Neural cell (in vitro differentiated cells): Measurements from ENCODE around the gene PARVG. TPM values are rescaled to one million over a fixed set of nuclear protein-coding genes. Genes with fewer than 3 reads are reported as not detected.

Experiments used
- H2AFZ ChIP-seq: fragments of 200-600, 300-800 bp; sonication (generic), shearing (Covaris generic); 2 replicates; pipeline ENCODE4 v1.6.0; 2014; ENCODE audit warnings: low read depth, mild to moderate bottlenecking, antibody characterized with exemption, low read length, moderate library complexity
- H3F3A ChIP-seq: fragments of 200-600 bp; shearing (Covaris generic); 2 replicates; pipeline ENCODE4 v1.6.1; 2016; ENCODE audit warnings: mild to moderate bottlenecking, moderate library complexity, mixed read lengths, antibody characterized with exemption, low read length; ENCODE audit not compliant: insufficient read depth, poor library complexity, severe bottlenecking
- H3K27ac ChIP-seq: fragments of 200-600, 300-800 bp; sonication (generic), shearing (Covaris generic); 2 replicates; pipeline ENCODE4 v1.5.1; 2014; ENCODE audit warnings: mild to moderate bottlenecking, low read length, moderate library complexity
- H3K27me3 ChIP-seq: fragments of 300-800, 200-600 bp; sonication (generic), shearing (Covaris generic); 2 replicates; pipeline ENCODE4 v1.6.0; 2014; ENCODE audit warnings: mild to moderate bottlenecking, low read depth, low read length, moderate library complexity; ENCODE audit not compliant: insufficient read depth
- H3K36me3 ChIP-seq: fragments of 300-800, 200-600 bp; sonication (generic), shearing (Covaris generic); 2 replicates; pipeline ENCODE4 v1.5.1; 2014; ENCODE audit warnings: mild to moderate bottlenecking, antibody characterized with exemption, low read length, moderate library complexity; ENCODE audit not compliant: insufficient read depth
- H3K4me2 ChIP-seq: fragments of 300-800, 200-600 bp; sonication (generic), shearing (Covaris generic); 2 replicates; pipeline ENCODE4 v1.6.0; 2014; ENCODE audit warnings: mild to moderate bottlenecking, low read length
- H3K4me3 ChIP-seq: fragments of 300-800, 200-600 bp; sonication (generic), shearing (Covaris generic); 2 replicates; pipeline ENCODE4 v1.5.1; 2014; ENCODE audit warnings: mild to moderate bottlenecking, low read length, moderate library complexity
- H3K79me2 ChIP-seq: fragments of 200-600 bp; shearing (Covaris generic); replicated peaks from 2 replicates; pipeline ENCODE4 v1.6.0; 2014; ENCODE audit warnings: mild to moderate bottlenecking, low read length, moderate library complexity; ENCODE audit not compliant: insufficient read depth
- H3K9ac ChIP-seq: fragments of 300-800, 200-600 bp; sonication (generic), shearing (Covaris generic); 2 replicates; pipeline ENCODE4 v1.6.1; 2016; ENCODE audit warnings: mild to moderate bottlenecking, low read length, mixed read lengths
- H3K9me2 ChIP-seq: fragments of 200-600 bp; shearing (Covaris generic); 2 replicates; pipeline ENCODE4 v1.6.1; 2016; ENCODE audit warnings: mild to moderate bottlenecking, low read length, mixed read lengths; ENCODE audit not compliant: insufficient read depth
- H3K9me3 ChIP-seq: fragments of 200-600, 300-800 bp; sonication (generic), shearing (Covaris generic); 2 replicates; pipeline ENCODE4 v1.6.1; 2016; ENCODE audit warnings: mild to moderate bottlenecking, mixed run types, low read length, moderate library complexity, mixed read lengths
- H4K20me1 ChIP-seq: fragments of 200-600 bp; shearing (Covaris generic); 2 replicates; pipeline ENCODE4 v1.6.1; 2016; ENCODE audit warnings: mild to moderate bottlenecking, mixed run types; ENCODE audit not compliant: insufficient read depth
- CTCF ChIP-seq: fragments of 450-650 bp; IDR thresholded peaks from 2 replicates; pipeline ENCODE4 v1.5.1; 2014; ENCODE audit warnings: antibody characterized with exemption, mild to moderate bottlenecking, moderate library complexity; ENCODE audit not compliant: poor library complexity, severe bottlenecking
- EP300 ChIP-seq: fragments of 450-650 bp; conservative IDR thresholded peaks from 2 replicates; pipeline ENCODE4 v1.6.1; 2014; ENCODE audit warnings: antibody characterized with exemption, mild to moderate bottlenecking, moderate library complexity; ENCODE audit not compliant: poor library complexity, severe bottlenecking
- EZH2 ChIP-seq: fragments of 200-600, 300-800 bp; shearing (Covaris generic), sonication (generic); IDR thresholded peaks from 2 replicates; pipeline ENCODE4 v1.6.1; 2014; ENCODE audit warnings: antibody characterized with exemption, low read length, borderline replicate concordance, mild to moderate bottlenecking; ENCODE audit not compliant: insufficient read depth, poor library complexity, severe bottlenecking
- MXI1 ChIP-seq: fragments of 450-650 bp; conservative IDR thresholded peaks from 2 replicates; pipeline ENCODE4 v1.6.1; 2014; ENCODE audit warnings: antibody characterized with exemption, mild to moderate bottlenecking; ENCODE audit not compliant: poor library complexity, severe bottlenecking
- POLR2AphosphoS5 ChIP-seq: IDR thresholded peaks from 2 replicates; pipeline ENCODE4 v1.6.1; 2012
- RAD21 ChIP-seq: fragments of 450-650 bp; conservative IDR thresholded peaks from 2 replicates; pipeline ENCODE4 v1.6.1; 2014; ENCODE audit warnings: antibody characterized with exemption, mild to moderate bottlenecking, moderate library complexity
- REST ChIP-seq: IDR thresholded peaks from 2 replicates; pipeline ENCODE4 v1.6.1; 2012; ENCODE audit warnings: borderline replicate concordance
- SMC3 ChIP-seq: fragments of 450-650 bp; conservative IDR thresholded peaks from 2 replicates; pipeline ENCODE4 v1.6.1; 2014; ENCODE audit warnings: antibody characterized with exemption, mild to moderate bottlenecking, moderate library complexity; ENCODE audit not compliant: poor library complexity
- TAF1 ChIP-seq: IDR thresholded peaks from 2 replicates; pipeline ENCODE4 v1.6.1; 2012; ENCODE audit warnings: low read depth
- polyA plus RNA-seq: library from polyadenylated mRNA; depleted of rRNA; stranded (reverse); fragments of >200 nt; gene quantifications from 2 replicates; pipeline ENCODE4 v1.2.3, GENCODE V29; 2014

Gene PARVG
- polyA plus RNA-seq, 1 donor from 2014 or later = not detected

DNA sequence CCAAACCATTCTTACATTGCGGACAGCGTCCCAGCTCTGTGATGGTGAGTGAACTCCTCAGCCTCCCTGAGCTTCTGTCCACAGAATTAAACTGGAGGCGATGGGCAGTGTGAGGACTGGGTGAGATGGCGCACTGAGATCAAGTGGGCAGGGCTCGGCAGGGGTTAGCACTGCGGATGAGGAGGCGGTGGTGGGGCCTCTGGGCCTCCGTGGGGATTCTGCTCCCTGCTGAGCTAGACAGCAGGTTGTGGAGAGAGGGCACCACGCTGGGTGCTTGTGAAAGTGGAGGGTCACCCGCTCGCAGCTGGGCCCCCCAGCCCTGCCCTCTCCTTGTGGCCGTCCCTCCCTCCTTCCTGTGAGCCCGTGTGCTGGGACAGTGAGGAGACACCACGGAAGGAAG, 25.6 kb upstream of the PARVG start:
- Histone ChIP-seq H3K4me2 (no peak overlapping the region), H3K9me2 (no peaks in the 10 kb centered on the region), H3K36me3 (no peaks in the 10 kb centered on the region), H2AFZ (no peak overlapping the region), H3K27me3 (no peaks in the 10 kb centered on the region), H3K4me3 (no peak overlapping the region), H3K9me3 (no peaks in the 10 kb centered on the region), H3K79me2 (no peaks in the 10 kb centered on the region), H3K9ac (no peak overlapping the region), H4K20me1 (no peaks in the 10 kb centered on the region), H3F3A (no peaks in the 10 kb centered on the region), H3K27ac (no peak overlapping the region)
- TF ChIP-seq EP300 = no peak
- TF ChIP-seq TAF1 = no peak
- TF ChIP-seq RAD21 = no peak

GRCh38 chr22:44157916-44158618, 22.7 kb upstream of the PARVG start:
- Histone ChIP-seq H3K9me3 (no peaks in the 10 kb centered on the region), H3K9me2 (no peaks in the 10 kb centered on the region), H3K4me2 (no peak overlapping the region), H3K4me3 (no peak overlapping the region), H3K79me2 (no peaks in the 10 kb centered on the region), H3K27me3 (no peaks in the 10 kb centered on the region), H3K27ac (no peak overlapping the region), H3K36me3 (no peaks in the 10 kb centered on the region), H2AFZ (no peak overlapping the region), H3F3A (no peaks in the 10 kb centered on the region), H3K9ac (no peak overlapping the region), H4K20me1 (no peaks in the 10 kb centered on the region)
- no peak for TF ChIP-seq SMC3
- no peak for TF ChIP-seq REST
- no peak for TF ChIP-seq TAF1
- TF ChIP-seq EP300 = no peak

DNA sequence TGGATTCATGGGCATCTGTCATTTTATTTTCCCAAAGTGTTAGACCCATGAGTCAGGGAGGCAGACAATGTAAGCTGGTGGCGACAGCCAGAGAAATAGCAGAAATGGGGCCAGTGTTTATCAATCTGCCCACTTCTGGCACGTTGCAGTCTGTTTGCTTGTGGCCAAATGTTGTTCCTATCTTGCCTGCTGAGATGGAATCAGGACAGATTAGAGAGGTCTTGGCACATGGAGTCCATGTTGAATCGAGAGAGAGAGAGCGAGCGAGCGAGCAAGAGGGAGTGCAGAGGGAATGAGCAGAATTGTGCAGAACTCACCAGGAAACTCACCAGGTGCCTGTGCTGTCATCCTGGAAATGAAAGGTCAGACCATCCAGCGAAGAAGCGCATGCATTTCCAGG, 21.9 kb upstream of the PARVG start:
- Histone ChIP-seq H3K4me3 (no peak overlapping the region), H3K27me3 (no peaks in the 10 kb centered on the region)
- TF ChIP-seq REST = no peak
- TF ChIP-seq EP300 = no peak
- TF ChIP-seq POLR2AphosphoS5 = no peak
- TF ChIP-seq MXI1 = no peak
- no peak for TF ChIP-seq TAF1
- TF ChIP-seq CTCF = no peak
- no peak for TF ChIP-seq SMC3
- TF ChIP-seq EZH2 = no peak
- TF ChIP-seq RAD21 = no peak

More for the DNA sequence above, 21.9 kb upstream of the PARVG start:
- Histone ChIP-seq H3K9me2 (no peaks in the 10 kb centered on the region), H3K4me2 (no peak overlapping the region), H3K9me3 (no peaks in the 10 kb centered on the region), H3K27ac (no peak overlapping the region), H4K20me1 (no peaks in the 10 kb centered on the region), H3K9ac (no peak overlapping the region), H2AFZ (no peak overlapping the region), H3K79me2 (no peaks in the 10 kb centered on the region), H3K36me3 (no peaks in the 10 kb centered on the region), H3F3A (no peaks in the 10 kb centered on the region)
